ENCODE results near the gene APCDD1L. TPM values are rescaled to one million over a fixed set of nuclear protein-coding genes. Genes with fewer than 3 reads are reported as not detected.

APCDD1L gene
- total and polyA plus RNA-seq, 2 of the 8 experiments (the other 6 are each of a cell fraction or from before 2014, with no cell fraction given) = 0.83 to 3.1 TPM

GRCh38 chr20:58546416-58546711 lies 31.2 kb upstream of the APCDD1L start (continued):
- TF ChIP-seq, protein P1, sequence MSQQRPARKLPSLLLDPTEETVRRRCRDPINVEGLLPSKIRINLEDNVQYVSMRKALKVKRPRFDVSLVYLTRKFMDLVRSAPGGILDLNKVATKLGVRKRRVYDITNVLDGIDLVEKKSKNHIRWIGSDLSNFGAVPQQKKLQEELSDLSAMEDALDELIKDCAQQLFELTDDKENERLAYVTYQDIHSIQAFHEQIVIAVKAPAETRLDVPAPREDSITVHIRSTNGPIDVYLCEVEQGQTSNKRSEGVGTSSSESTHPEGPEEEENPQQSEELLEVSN (IDR thresholded peaks at IDR 0.05) = no peak
- TF ChIP-seq SUZ12 (IDR thresholded peaks at IDR 0.05; ENCODE audit: low read length) = no peak
- no peak for TF ChIP-seq GABPA (IDR thresholded peaks at IDR 0.05; ENCODE audit: borderline replicate concordance, insufficient read depth, low read length)
- no peak for TF ChIP-seq KDM4A (IDR thresholded peaks at IDR 0.05; ENCODE audit: low read depth, low read length, severe bottlenecking)
